Eye (tissue), 1 donor: ENCODE results near the gene WDR7.

Source experiments
- DNase-seq: peaks from one replicate; pipeline ENCODE4 v3.0.0-alpha.2; 2015

Gene WDR7

DNA sequence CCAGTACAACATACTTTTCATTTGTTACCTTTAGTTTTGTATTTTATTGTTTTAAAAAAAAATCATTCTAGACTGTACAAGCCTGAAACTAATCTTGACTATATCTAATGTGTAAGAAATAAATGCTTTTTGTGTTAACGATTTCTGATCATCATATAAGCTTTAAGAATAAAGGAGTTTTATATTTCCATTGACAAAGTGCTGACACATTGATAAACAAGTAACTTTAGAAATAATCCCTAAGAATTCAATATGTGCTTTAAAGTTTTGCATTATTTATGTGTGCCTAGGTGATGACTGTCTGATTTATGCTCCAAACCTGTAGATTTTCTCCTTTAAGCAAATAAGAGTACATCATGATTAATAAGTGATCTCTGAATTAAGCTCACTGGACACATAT, 248.5 kb downstream of the WDR7 start:
- DNase-seq = no peak

GRCh38 chr18:56900195-56901094, 249.3 kb downstream of the WDR7 start:
- DNase-seq = no peak

DNA sequence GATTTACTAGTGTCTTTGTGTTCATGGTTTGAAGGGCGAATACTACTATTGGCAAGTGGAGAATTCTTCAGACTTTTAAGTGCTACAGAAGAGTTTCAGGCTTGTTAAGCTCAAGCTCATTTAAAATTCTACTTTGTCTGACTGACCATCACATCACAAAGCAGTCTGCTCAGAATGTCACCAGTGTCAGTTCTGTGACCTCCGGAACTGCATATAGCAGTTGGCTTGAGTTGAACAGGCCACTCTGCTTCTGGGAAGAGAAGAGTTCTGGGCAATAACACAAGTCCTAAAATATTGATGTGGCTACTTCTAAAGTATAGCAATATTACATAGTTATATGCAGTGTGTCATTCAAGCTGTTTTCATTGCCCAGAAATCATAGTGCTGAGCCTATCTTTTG, 250.8 kb downstream of the WDR7 start:
- DNase-seq = no peak

GRCh38 chr18:56902653-56903052, 251.5 kb downstream of the WDR7 start:
- DNase-seq = no peak

- no peak for DNase-seq
These were observed 252.5 kb downstream of the WDR7 start for GRCh38 chr18:56903686-56904085.

DNA sequence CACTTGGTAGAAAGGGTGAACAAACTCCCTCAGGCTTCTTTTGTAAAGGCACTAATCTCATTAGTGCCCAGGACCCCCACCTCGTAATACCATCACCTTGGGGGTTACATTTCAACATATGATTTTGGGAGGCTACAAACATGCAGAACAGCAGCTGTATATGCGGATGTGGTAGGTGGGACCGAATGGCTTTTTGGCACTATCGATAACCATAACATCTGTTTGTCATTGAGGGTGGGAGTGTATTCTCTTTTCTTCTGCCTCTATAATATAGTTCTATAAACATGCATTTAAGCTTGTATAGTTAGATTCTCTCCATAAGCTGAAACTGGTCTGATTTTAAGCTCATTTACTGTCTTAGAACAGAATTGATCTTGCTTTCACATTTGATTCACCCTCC, 256.6 kb downstream of the WDR7 start:
- DNase-seq = no peak

GRCh38 chr18:56910237-56910636, 259.1 kb downstream of the WDR7 start:
- DNase-seq = no peak

- DNase-seq = no peak
These were observed 259.8 kb downstream of the WDR7 start for GRCh38 chr18:56910967-56911366.

DNA sequence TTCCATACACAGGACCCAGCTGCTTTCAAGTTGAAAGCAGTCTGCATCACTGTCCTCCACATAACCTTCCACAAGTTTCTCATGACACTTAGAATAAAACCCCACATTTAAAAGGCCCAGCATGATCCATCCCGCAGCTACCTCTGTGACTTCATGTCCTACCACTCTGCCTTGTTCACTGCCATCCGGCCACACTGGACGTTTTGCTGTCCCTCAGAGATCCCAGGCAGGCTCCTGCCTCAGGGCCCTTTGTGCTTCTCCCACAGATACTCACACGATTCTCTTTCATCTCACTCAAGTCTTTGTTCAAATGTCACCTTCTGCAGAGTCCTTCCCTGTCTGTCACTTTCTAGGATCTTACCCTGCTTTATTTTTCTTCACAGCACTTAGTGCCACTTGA, 262.8 kb downstream of the WDR7 start:
- no peak for DNase-seq

DNA sequence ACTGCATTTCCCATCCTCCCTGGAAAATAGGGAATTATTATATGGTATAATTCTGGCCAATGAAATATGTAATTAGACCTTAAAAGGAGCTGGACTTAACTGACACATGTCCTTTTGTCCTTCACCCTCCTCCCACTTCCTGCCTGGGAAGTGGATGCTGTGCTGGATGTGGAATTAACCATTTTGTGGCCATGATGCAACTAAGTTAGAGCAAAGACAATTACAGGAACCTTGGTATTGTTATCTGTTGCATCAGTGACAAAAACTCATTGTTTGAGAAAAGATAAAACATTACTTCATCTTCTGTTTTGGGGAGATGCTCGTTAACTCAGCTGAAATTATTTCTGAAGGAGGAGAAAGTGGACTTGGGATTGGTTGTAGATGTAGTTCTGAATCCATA, 268.0 kb downstream of the WDR7 start:
- no peak for DNase-seq

DNA sequence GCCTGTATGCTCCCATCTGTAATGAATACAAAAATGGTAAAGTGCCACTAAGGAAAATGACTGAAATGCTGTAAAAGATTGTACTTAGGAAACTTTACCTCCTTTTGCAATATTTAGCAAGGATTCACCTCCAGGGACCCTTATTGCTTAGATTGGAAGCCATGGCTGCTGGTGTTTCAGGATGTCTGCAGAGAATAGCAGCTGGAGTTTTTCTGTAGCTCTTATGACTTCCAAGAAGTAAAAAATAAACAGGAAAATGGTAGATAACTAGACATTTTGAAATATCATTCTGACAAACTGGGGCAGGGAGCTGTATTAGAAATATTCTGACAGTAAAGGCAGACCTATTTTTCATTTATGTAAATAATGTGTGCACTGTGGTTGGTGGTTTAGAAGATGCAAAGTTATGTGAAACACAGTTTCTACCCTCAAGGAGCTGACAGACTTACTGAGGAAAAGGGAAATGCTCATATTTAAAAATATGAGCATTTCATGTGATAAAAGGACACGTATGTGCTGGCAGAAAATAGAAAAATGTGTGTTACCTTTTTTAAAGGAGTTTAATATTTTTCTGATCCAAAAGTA, 270.8 kb downstream of the WDR7 start:
- DNase-seq = no peak

DNA sequence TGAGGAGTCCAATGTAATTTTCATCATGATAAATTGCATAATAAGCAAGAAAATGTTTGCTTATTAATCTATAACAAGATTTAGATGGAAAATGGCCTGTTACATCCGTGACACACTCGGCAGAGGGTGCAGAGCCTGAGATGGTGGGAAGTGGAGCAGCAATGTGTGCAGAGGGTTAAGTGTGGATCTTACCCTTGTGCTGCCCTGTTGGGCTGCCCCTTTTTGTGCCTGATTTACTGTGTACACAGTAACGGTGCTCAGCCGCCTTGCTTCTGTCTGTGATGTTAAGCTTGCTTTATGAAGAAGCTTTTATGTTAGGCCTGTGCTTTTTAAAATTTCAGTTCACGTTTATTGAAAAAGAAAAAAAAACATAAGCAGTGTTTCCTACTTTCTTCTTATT, 275.6 kb downstream of the WDR7 start:
- DNase-seq = no peak

DNA sequence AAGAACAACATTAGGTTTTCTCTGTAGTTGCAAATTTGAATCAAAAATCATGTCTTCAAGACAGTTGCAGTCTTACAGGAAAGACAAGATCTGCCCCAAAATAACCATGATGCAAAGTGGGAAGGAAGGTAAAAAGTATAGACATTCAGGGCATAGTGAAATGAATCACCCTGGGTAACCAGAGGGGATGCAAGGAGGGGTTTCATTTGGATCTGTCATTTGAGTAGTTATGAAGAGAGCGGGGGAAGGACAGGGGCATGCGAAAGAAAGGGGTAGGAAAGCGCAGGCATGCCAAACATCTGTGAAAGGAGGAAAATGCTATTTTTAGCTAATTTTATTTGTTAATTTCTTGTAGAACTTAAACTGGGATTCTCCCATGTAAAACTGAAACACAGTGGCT, 276.6 kb downstream of the WDR7 start:
- no peak for DNase-seq

DNA sequence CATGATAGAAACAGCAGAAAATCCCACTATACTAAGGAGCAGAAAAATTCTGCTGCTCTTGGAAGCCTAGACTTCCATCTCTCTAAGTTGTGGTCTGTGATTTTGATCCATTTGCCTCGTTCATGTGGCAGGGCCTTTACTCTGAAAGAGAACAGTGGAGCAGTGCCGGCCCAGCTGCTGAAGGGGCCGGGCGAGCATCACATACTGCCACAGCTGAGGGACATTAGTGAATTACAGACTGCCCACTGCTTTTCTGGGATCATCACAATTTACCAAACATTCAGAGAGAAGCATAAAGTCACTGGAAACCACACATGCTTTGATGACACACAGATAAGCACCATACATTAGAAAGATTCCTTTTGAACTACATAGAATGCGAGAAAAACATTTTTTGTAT, 278.7 kb downstream of the WDR7 start:
- no peak for DNase-seq

DNA sequence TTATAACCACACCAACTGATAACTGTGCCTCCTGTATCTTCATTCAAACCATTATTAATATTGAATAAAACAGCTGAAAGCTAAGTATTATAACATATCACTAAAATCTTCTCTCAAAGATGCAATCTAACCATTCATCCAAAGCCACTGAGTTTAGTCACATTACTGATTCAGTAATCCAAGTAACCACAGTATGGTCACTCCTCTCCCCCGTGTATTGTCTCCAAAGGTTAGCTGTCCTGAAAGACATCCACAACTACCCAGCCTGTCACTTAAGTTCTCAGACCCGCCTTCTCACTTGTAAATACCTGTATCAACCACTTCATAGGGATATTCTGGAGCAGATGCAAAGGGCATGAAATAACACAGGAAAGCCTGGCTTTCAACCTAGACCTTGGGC, 282.3 kb downstream of the WDR7 start:
- DNase-seq = no peak

- no peak for DNase-seq
These were observed 283.0 kb downstream of the WDR7 start for GRCh38 chr18:56934131-56934530.

DNA sequence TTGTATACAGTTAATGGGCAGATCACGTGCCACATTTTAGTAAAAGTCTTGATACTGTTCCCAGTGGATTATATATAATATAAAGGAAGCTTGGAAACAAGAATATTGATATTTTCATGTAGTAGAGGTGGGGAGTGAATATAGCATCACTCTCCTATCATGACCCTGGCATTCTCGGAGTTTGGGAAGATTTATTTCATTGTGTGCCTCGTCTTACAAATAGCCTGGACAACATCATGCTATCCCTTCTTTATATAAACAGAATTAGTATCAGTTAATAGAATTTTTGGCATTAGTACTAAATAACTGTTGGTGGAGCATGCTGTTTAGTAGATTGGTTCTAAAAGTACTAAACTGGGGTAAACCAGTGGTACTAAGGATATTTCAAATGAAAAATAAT, 283.7 kb downstream of the WDR7 start:
- DNase-seq = no peak

DNA sequence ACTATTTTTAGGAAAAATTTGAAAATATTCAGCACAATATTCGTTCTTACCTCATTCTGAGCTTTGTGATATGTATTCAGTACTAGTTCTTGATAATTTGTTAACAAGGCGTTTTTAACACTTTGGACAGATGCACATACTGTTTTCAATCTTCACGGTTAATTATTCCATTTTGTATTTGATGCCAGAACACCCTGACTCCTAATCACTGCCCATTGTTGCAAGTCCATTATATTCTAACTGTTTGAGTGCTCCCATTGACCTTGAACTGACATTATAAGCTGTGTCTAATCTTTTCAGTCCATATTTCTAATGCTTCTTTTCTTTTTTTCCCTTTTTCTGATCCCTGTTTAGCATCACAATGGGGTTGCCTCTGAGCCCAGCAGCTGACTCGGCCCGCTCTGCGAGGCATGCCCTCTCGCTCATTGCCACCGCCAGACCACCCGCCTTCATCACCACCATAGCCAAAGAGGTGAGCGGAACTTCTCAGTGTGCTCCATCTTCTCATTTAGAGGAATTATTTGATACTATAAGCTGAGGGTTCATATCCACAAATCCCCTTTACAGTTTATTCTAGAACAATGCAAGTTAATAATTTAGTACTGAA, 284.4 kb downstream of the WDR7 start:
- DNase-seq = peak; percentile 42

- DNase-seq = no peak
These were observed 285.3 kb downstream of the WDR7 start for GRCh38 chr18:56936457-56936856.

- DNase-seq = no peak
These were observed 286.8 kb downstream of the WDR7 start for GRCh38 chr18:56937874-56938430.

GRCh38 chr18:56945171-56946083, 294.3 kb downstream of the WDR7 start:
- no peak for DNase-seq

DNA sequence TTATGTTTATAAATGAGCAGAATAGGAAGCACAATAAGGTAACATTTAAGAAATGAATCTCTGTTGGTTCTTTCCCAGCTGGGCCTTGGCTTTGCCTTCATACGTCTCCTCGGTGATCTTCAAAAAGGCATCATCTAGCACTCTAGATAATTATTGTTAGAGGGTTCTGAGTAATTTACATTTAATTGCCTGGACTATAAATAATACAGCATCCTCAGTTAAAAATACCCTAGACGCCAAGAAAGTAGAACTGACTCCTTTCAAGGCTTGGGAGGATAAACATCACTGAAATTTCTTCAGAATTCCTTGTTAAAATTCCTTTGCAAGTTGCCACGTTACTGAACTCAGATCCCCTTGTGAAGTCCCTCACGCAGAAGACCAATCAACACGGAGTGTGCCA, 296.1 kb downstream of the WDR7 start:
- no peak for DNase-seq

DNA sequence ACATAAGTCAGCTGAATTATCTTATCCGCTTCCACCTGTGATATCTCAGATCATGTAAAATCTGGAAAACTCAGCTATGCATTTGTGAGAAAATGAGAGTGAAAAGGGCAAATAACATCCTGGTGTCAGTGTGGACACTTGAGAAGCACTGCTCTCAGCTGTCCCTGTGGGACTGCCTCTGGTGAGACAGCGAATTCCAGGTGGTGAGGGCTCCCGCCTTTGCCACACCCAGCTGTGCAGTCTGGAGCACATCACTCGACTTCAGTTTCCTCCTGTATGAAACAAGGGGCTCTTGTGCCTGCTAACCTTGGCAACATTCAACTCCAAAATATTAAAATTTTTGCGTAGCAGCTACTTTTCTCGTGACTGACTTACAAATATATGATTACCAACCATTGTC, 300.9 kb downstream of the WDR7 start:
- DNase-seq = no peak
